Liver (tissue), 9 donors: ENCODE results near the gene GRIK1. TPM values are rescaled to one million over a fixed set of nuclear protein-coding genes. Genes with fewer than 3 reads are reported as not detected.

ENCODE experiments used
- DNase-seq: peaks from one replicate; pipeline ENCODE4 v3.0.0-alpha.2; 2017; ENCODE audit warnings: low spot score
- H3K27ac ChIP-seq, 2 donors: one replicate each; pipeline ENCODE4 v1.7.0; 2013; ENCODE audit warnings: inconsistent platforms in 2 of 2, low read length in 2 of 2, control low read depth in 1 of 2, low read depth in 1 of 2, mild to moderate bottlenecking in 1 of 2
- H3K27me3 ChIP-seq, 4 donors: one replicate each; pipeline versions ENCODE4 v1.6.1 to v1.7.0; 2013; ENCODE audit warnings: low read length in 3 of 4, inconsistent platforms in 1 of 4, mild to moderate bottlenecking in 1 of 4, moderate library complexity in 1 of 4; ENCODE audit not compliant: control insufficient read depth in 4 of 4, insufficient read depth in 4 of 4
- H3K36me3 ChIP-seq, 4 donors: one replicate each; pipeline versions ENCODE4 v1.6.1 to v1.7.0; 2013; ENCODE audit warnings: low read length in 3 of 4, mild to moderate bottlenecking in 3 of 4, low read depth in 1 of 4, moderate library complexity in 1 of 4; ENCODE audit not compliant: control insufficient read depth in 4 of 4, insufficient read depth in 3 of 4
- H3K4me1 ChIP-seq, 4 donors: one replicate each; pipeline versions ENCODE4 v1.6.1 to v1.7.0; 2013; ENCODE audit warnings: low read length in 3 of 4, mild to moderate bottlenecking in 3 of 4, moderate library complexity in 1 of 4; ENCODE audit not compliant: control insufficient read depth in 4 of 4, insufficient read depth in 4 of 4
- H3K4me3 ChIP-seq, 3 donors: one replicate each; pipeline versions ENCODE4 v1.6.1 to v1.7.0; 2013; ENCODE audit warnings: low read length in 3 of 3, control low read depth in 1 of 3, low read depth in 1 of 3, mild to moderate bottlenecking in 1 of 3
- H3K9ac ChIP-seq, 2 donors: one replicate each; pipeline ENCODE4 v1.7.0; 2013; ENCODE audit warnings: low read length in 2 of 2, mild to moderate bottlenecking in 2 of 2, moderate library complexity in 2 of 2, control low read depth in 1 of 2, low read depth in 1 of 2
- H3K9me3 ChIP-seq, 4 donors: one replicate each; pipeline versions ENCODE4 v1.6.1 to v1.7.0; 2013; ENCODE audit warnings: low read length in 3 of 4; ENCODE audit not compliant: control insufficient read depth in 4 of 4
- ATF3 ChIP-seq: IDR thresholded peaks from 2 replicates; pipeline ENCODE4 v1.6.1; 2016; ENCODE audit warnings: antibody characterized with exemption
- CTCF ChIP-seq: fragments of 150-350 bp; IDR thresholded peaks from 2 replicates; pipeline ENCODE4 v1.5.1; 2017; ENCODE audit warnings: improper control_type of control experiment, low read depth, low read length; ENCODE audit not compliant: missing input control
- EGR1 ChIP-seq, 2 donors: IDR thresholded peaks; 2 replicates each; pipeline ENCODE4 v1.6.1; 2016 to 2018; ENCODE audit warnings: antibody characterized with exemption in 2 of 2, low read depth in 2 of 2
- FOXA1 ChIP-seq: IDR thresholded peaks from 2 replicates; pipeline ENCODE4 v1.6.1; 2016; ENCODE audit warnings: antibody characterized with exemption
- FOXA2 ChIP-seq: IDR thresholded peaks from 2 replicates; pipeline ENCODE4 v1.6.1; 2016; ENCODE audit warnings: antibody characterized with exemption
- GABPA ChIP-seq, 2 donors: IDR thresholded peaks in 1 of 2; conservative IDR thresholded peaks in 1 of 2; 2 replicates each; pipeline ENCODE4 v1.6.1; 2016; ENCODE audit warnings: antibody characterized with exemption in 2 of 2, mild to moderate bottlenecking in 1 of 2, moderate library complexity in 1 of 2
- HNF4A ChIP-seq, 2 donors: conservative IDR thresholded peaks; 2 replicates each; pipeline ENCODE4 v1.6.1; 2016; ENCODE audit warnings: antibody characterized with exemption in 2 of 2, mild to moderate bottlenecking in 2 of 2
- JUND ChIP-seq, 2 donors: IDR thresholded peaks; 2 replicates each; pipeline ENCODE4 v1.6.1; 2016; ENCODE audit warnings: antibody characterized with exemption in 2 of 2
- MAX ChIP-seq: IDR thresholded peaks from 2 replicates; pipeline ENCODE4 v1.6.1; 2016; ENCODE audit warnings: antibody characterized with exemption
- RAD21 ChIP-seq, 2 donors: IDR thresholded peaks; 2 replicates each; pipeline ENCODE4 v1.6.1; 2016; ENCODE audit warnings: antibody characterized with exemption in 2 of 2, mild to moderate bottlenecking in 2 of 2
- REST ChIP-seq: IDR thresholded peaks from 2 replicates; pipeline ENCODE4 v1.6.1; 2016; ENCODE audit warnings: antibody characterized with exemption, mild to moderate bottlenecking
- RXRA ChIP-seq, 2 donors: IDR thresholded peaks; 2 replicates each; pipeline ENCODE4 v1.6.1; 2017 to 2018; ENCODE audit warnings: antibody characterized with exemption in 2 of 2, mild to moderate bottlenecking in 1 of 2
- TAF1 ChIP-seq: conservative IDR thresholded peaks from 2 replicates; pipeline ENCODE4 v1.6.1; 2016; ENCODE audit warnings: antibody characterized with exemption, mild to moderate bottlenecking
- YY1 ChIP-seq: IDR thresholded peaks from 2 replicates; pipeline ENCODE4 v1.6.1; 2016; ENCODE audit warnings: antibody characterized with exemption, mild to moderate bottlenecking
- ZBTB33 ChIP-seq: IDR thresholded peaks from 2 replicates; pipeline ENCODE4 v1.6.1; 2016; ENCODE audit warnings: antibody characterized with exemption
- WGBS: extraction: QIAGEN DNeasy Blood & Tissue Kit; methylation state at CpG from one replicate; pipeline ENCODE4 v1.1.7; 2013; 5-methylcytosine and 5-hydroxymethylcytosine counted together
- polyA plus RNA-seq, 2 donors: library from polyadenylated mRNA; stranded (reverse) in 1 of 2; unstranded in 1 of 2; fragments of 200-250 nt in 1 of 2; fragments of >200 nt in 1 of 2; fragmentation: Nextera tagmentation in 1 of 2; extraction: Ambion mirVana in 1 of 2; gene quantifications; one replicate each; pipeline versions ENCODE4 v1.2.1 to v1.2.3, GENCODE V29; 2013 to 2015
- total RNA-seq, 2 donors: library from RNA; depleted of rRNA; stranded (reverse); fragments of >200 nt; gene quantifications; one replicate each; pipeline ENCODE4 v1.2.3, GENCODE V29; 2014
- donor health status: healthy.
- donor health status: healthy.
- donor health status: healthy.
- donor health status: healthy.
- donor health status: healthy.

The GRIK1 gene
- total and polyA plus RNA-seq, 4 donors: 0.02 to 0.14 (median 0.05) TPM; not detected in 1

- no peak for TF ChIP-seq CTCF
Observed at GRCh38 chr21:29638761-29639327, 301.0 kb downstream of the GRIK1 start (continued).

GRCh38 chr21:29638138-29638537, 301.7 kb downstream of the GRIK1 start:
- no peak overlapping the region for H3K4me3 ChIP-seq
- H3K27ac ChIP-seq: no peak overlapping the region
- no peak overlapping the region for H3K9ac ChIP-seq
- H3K36me3 ChIP-seq: no peaks in the 10 kb centered on the region
- no peaks in the 10 kb centered on the region for H3K9me3 ChIP-seq
- no peak for TF ChIP-seq ZBTB33
- WGBS: 88% methylated on average over 7 of the region's 7 CpGs
- H3K4me1 ChIP-seq: no peaks in the 10 kb centered on the region
- no peaks in the 10 kb centered on the region for H3K27me3 ChIP-seq
- no peak for DNase-seq

GRCh38 chr21:29637553-29637952, 302.2 kb downstream of the GRIK1 start:
- Histone ChIP-seq H3K27me3 (no peaks in the 10 kb centered on the region), H3K27ac (no peak overlapping the region), H3K9me3 (no peaks in the 10 kb centered on the region), H3K4me3 (no peak overlapping the region), H3K36me3 (no peaks in the 10 kb centered on the region), H3K4me1 (no peaks in the 10 kb centered on the region), H3K9ac (no peak overlapping the region)
- 86% methylated on average over 4 of the region's 4 CpGs for WGBS
- DNase-seq: no peak
- TF ChIP-seq FOXA1 (no peak), RXRA (IDR thresholded peaks at IDR 0.05) (no peak), JUND (IDR thresholded peaks at IDR 0.05) (no peak), CTCF (no peak), MAX (no peak), ATF3 (no peak), FOXA2 (no peak), TAF1 (no peak), YY1 (no peak), GABPA (IDR thresholded peaks at IDR 0.05 in 1 of 2, conservative IDR thresholded peaks at IDR 0.05 in 1 of 2) (no peak), HNF4A (conservative IDR thresholded peaks at IDR 0.05) (no peak), RAD21 (IDR thresholded peaks at IDR 0.05) (no peak), EGR1 (IDR thresholded peaks at IDR 0.05; ENCODE audit: low read depth in 2 of 2) (no peak), REST (no peak)
